ENCODE results near the gene PFKFB2.

Gene PFKFB2

DNA sequence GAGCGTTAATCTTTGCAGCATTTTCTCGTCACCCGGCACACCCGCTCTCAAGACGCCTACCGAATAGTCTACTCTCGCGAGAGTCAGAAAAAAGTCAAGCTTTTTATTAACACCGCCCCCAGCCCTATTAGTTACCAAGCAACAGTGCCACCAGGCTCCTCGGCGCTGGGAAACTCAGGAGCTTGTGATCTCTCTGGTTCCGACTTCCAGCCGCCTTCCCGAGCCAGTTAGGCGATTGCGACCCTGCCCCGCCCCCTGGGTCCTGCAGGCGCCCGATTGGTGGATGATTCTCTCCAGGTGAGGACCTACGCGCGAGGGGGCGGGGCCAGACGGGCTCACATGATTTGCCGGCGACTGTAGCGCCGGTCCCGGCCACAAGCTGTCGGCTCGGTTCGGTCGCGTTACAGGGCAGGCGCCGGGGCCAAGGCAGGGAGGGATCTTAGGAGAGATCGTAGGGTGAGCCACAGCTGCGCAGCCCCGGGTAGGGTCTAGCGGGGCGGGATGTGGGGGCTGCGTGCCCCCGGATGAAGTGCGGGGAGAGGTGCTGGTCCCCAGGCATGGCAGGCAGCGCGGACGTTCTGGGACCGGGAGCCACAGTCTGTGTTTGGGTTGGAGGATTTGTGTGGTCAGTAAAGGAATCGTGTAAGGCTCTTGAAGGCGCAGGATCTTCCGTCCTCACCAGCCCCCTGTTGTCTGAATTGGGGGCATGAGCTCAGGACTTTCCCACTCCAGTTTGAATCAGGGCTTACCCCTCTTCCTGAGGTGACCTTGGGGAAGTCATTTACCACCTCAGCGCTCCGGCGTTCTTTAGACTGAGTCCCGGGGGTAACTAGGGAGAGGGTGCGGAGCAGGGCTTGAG lies at the start of gene PFKFB2:
PFKFB2 (plus strand) TSS at position 365 of the 859 bp plus-strand sequence. CDS start 1,443 bp downstream, outside the sequence.
- DNase-seq = peak; percentile 94 to 95

DNA sequence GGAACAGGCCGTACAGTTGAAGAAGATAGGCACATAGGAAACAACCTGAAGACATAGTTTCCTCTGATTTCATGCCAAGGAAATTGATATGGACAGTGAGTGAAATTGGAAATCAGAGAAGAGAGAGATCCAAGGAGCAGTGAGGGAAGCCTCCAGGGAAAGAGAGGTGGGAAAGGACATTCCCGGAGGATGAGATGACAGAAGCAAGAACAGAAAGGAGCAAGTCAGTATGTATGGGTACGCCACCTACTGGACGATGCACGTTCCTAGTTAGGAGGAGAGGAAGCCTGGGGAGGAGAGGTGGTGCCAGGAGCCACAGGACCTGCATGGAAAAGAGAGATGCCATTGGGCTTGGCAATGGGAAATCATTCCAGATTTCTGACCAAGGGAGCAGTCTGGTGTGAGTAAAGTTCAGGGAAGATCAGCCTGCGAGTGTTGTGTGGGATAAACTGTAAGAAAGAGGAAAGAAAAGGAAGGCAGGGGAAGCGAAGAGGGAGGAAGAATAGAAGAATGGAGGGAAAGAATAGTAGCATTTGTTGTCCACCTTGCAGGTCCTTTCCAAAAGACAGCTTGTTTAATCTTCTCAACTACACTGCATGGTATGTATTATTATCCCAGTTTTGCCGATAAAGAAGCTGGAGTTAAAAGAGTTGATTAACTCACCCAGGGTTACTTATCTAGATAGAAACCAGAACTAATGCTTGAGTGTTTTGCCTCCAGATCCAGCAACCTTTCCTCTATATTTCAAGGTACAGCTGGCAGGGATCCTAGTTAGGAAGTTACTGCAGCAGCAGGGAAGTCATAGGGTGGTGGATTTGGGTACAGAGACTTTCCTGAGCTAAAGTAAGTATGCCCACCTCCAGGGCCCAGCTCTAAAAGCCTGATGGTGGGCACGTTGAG lies 47.9 kb upstream of the PFKFB2 start:
- DNase-seq = peak; percentile 21 to 23

DNA sequence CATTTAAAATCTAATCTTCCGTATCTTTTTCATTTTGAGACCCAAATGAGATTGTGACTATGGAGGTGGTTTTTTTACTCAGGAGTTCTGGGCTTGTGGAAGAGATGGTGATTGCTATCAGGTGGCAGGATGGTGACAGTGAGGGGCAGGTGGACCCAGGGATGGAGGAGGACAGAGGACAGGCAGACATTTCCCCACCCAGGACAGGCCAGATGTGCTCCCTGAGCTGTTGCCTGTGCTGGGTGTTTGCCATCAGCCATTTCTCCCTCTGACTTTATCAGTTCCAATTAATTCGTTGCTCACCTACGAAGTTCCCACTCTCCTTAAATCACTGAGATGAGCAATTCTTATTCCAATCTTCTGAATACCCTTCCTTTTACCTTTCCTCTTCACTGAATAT lies 47.0 kb upstream of the PFKFB2 start:
- DNase-seq = no peak

DNA sequence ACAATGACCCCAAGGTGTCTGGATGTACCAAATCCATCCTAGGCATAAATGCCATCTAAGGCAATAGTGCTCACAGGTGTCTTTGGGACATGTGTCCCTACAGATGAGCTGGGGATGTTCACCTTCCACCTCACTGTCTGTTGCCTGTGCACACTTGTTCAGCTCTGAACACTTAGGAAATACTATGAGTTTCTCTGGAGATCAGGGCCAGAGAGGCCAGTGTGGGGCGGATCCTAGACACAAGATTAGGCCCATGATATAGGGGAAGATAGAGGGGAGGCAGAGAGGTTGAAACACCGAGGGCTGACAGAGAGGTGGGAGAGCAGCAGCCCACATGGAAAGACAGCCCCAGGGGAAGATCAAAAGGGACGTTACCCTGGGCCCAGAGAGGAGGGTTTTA lies 46.2 kb upstream of the PFKFB2 start:
- DNase-seq = no peak

DNA sequence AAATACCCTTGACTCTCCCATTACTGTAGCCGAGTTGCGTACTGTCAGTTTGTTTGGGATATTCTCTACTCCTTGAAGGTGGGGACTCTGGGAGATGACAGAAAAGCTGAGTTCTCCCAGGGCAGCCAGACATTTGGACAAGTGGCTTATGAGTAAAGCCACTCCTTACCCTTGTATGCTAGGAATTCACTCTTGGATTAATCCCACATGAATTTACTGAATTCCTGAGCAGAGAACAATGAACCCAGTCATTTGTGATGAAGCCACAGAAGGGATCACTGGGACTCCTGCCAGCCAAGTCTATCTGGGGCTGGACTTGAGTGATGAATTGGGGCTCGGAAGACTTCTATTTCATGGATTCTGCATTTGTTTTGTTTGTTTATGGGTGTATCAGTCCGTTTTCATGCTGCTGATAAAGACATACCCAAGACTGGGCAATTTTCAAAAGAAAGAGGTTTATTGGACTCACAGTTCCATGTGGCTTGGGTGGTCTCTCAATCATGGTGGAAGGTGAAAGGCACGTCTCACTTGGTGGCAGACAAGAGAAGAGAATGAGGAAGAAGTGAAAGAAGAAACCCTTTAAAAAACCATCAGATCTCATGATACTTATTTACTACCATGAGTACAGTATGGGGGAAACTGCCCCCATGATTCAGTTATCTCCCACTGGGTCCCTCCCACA lies 45.6 kb upstream of the PFKFB2 start:
- DNase-seq = no peak

DNA sequence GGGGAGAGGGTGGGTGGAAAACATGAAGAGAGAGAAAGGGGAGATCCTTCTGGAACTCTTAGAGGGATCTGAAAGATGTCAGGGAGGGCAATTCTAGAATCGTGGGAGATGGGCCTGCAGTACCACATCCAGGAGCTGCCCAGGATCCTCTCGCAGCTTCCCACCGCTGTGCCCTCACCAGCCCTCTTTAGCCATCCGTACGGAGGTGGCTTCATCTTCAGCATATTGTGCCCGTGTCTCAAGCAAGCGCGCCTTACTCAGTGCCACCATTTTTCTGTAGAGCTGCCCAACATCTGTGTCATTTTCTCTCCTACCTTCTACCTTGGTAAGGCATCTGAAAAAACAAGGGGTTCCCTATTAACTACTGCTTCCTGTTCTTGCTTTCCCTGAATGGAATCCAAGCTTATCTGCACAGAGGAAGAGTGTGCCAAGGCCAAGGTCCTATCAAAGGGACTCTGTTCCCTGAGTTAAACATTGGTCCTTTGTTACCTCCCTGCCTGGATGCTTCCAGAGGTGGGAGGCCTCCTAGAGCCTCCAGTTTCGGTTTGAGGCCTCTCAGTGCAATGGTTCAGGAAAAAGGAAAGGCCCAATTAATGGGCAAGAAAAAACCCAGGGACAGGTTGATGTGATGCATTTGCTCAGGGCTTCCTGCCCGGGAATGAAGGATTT lies 43.8 kb upstream of the PFKFB2 start:
- DNase-seq = no peak

DNA sequence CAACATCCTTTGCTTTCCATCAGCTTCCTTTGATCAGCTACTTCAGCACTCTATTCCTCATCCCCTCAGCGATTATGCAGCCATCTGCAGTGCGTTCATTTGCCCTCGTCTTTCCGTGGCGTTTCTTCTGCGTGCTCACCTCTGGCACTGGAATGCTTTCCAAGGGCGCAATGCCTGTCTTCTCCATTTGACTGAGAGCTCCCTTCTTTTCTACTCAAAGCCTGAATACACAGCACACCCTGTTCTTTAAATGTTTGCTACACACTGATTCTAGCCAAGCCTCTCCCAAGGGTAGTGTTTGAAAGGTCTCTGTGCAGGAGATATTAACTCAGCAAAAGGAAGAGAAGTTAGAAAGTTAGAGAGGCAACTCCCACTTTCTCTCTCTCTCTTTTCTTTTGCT lies 43.1 kb upstream of the PFKFB2 start:
- DNase-seq = no peak

DNA sequence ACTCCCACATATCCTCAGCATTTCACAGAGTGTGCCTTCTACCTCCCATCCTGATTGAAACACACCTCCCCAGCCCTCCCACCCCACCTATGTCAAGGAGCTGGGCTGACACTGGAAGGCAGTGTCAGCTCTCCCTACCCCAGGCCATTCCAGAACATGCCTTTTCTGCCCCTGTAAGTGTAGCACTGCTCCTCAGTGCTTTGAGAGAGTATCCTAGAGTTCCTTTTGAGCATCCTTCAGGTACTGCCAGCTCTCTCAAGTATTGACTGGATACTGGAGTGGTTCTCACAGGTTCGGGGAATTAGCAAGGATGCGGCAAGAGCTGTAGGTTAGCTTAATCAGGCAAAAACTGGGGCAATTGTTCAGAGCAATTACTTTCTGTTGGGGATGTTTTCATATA lies 42.3 kb upstream of the PFKFB2 start:
- DNase-seq = no peak

DNA sequence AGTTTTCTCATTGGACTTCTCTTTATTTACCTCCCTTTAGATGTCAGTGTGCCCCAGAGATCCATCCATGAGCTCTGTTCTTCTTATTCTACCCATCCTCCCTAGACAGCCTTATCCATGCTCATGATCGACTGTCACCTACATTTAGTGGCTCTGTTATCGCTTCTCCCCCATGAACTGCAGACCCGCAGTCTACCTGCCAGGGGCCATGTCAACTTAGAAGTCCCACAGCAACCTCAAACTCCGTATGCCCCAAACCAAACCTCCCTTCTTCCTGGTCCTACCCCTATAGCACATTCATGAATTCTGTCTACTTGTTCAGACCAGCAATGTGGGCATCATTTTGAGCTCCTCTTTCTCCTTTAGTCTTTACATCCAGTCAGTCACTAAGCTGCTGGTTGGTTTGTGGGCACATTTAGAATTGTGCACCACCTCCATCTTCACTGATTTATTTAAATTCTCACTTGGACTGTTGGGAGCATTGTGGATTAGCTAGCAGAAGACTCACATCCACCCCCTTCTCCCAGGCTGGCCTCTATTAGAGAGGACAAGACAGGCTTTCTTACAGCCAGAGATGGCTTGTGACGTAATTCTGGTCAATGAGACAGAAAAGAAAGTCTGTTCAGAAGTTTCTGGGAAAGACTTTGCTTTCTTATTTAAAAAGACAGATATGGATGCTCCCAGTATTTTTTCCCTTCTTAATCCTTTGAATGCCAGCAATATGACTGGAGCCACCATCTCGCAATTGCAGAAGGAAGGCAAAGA lies 39.6 kb upstream of the PFKFB2 start:
- DNase-seq = no peak

DNA sequence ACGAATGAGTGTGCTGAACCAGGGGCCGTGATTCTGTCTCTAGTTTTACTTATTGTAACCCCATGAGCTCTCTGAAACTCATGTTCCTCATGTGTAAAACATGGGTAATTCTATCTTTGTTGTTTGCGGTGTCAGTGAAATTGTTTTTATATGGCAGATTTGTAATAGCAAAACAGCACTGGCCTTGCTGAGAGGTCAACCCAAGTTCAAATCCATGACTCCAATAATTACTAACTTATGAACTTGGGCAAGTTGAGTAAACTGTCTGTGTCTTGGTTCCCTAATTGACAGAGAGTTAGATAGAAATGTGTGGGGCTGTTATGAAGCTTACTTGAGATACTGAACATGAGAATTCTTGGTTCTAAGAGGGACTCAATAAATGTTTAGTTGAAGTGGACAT lies 38.3 kb upstream of the PFKFB2 start:
- no peak for DNase-seq

DNA sequence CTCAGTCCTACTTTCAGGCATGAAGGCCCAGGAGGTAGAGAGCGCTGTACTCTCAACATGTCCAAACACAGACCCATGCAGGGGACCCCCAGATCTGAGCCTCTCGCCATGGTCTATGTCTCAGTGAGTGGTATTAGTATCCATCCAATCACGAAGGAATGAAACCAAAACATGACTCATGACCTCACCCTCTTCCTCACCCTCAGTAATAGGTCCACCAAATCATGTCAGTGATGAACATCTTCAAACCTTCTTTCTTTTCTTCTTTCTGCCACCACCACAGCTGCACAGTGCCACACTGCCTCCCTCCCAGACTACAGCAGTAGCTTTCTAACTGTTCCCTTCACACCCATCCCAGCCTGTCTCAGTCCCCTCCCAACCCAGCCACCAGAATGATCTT lies 37.3 kb upstream of the PFKFB2 start:
- no peak for DNase-seq

DNA sequence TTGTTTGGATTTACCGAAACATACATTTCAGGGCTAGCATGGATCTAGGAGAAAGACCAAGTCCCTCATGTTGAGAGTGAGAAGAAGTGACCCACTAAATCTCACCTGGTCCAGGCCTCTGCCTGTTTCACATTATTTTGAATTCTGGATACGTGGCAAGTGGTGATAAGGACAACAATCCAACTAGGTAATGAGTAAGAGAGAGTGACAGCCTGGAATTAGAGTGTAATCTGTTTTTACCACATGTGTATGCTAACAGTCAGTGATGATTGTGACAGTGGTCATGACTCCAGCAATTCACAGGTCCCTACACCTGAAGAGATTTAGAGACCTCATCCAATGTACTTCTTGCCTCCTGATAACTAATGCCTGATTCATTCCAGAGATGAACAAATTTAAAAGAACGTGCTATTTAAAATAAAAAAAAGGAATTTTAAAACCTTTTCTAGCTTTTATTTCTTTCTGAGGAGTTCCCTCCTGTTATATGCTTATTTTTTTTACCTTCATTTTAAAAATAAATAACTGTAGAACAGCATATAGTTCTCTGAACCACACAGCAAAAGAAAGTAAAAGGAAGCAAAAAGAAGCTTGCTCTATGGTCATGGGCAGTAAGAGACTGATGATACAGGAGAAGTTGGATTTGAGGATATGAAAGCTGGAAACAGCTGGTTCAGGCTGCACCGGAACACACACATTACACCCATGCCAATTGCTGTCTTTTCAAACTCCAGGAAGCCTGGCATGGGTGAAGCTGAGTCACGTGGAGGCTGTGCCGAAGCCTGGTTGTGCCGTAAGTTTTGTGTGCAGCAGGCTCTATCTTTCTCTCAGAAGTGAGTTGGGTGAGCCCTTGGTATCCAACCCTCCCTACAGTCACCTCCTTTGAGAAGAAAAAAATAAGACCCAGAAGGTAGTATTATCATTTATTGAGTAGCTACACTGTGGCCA lies 35.2 kb upstream of the PFKFB2 start:
- no peak for DNase-seq

DNA sequence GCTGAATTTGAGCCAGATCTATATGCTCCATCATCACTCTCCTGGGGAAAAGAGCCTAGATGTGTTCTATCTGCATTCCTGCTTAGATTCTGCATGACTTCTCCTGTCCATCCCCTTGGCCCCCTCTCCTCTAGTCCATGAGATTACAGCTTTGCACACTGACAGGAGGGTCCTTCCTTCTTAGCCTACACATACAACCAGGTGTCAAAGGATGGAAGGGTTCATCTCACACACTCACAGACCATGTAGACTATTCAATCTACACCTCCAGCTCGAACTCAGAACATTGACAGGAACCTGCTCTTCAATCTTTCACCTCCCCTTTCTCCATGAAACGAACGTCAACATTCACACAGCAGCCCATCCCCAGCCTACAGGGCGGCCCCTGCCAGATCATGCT lies 34.4 kb upstream of the PFKFB2 start:
- DNase-seq = no peak

DNA sequence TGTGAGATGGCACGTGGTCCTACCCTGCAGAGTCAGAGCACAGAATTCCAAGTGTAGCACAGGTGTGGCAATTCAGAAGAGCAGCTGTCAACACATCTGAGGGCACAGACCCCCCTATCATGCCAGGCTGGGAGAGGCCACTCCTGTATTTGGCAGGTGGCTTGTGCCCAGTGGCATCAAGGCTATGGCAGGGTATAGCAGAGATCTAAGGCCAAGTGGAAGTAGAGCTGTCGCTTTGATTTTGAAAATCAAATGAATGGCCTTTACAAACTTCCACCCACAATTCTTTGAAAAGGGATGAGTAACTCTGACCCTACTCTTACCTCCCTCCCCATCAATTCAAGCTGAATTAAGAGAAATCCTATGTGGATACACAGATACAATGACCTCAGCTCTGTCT lies 33.9 kb upstream of the PFKFB2 start:
- no peak for DNase-seq

DNA sequence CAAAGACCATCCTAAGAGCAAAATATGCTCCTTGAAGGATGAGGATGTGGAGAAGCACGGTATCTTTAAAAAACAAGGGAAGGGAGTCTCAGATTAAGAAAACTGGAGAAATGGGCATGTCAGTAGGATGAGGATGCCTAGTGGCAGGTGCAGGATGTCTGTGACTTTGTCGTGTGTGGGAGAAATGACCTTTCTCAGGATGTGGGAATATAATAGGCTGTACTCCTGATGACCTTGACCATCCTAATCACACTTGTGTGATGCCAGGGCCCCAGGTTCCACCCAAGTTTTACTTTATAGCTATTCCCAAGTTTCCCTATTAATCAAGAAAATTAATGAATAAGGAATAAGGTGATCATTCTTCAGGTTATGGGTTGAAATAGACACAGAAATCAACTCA lies 33.4 kb upstream of the PFKFB2 start:
- DNase-seq = no peak

DNA sequence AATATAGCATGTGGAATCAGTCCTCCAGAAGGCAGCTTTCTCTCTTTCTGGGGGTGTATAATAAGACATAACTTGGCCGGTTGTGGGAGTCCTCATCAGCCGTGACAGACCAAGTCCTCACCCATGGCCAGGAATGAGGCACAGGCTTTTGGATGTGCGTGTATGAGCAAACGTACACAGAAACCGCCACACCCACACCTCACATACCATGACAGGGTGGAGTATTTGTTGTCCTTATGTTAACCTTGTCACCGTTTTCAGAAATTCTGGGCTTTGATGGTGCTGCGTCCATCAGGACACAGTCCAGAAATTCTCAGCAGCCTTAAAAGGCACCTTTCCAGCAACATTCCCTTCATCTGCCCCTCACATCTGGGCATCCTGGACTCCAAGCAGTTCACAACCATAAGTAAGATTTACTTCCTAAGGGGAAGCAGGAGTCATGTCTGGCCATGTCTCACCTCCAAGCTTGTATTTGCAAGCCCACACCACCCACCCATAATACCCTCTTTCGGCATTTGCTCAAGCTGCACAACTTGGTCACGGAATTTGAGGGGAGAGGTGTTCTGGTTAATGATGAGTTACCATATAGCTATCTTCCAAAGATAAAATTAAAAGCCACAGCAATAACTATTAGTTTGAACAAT lies 32.9 kb upstream of the PFKFB2 start:
- DNase-seq = no peak

DNA sequence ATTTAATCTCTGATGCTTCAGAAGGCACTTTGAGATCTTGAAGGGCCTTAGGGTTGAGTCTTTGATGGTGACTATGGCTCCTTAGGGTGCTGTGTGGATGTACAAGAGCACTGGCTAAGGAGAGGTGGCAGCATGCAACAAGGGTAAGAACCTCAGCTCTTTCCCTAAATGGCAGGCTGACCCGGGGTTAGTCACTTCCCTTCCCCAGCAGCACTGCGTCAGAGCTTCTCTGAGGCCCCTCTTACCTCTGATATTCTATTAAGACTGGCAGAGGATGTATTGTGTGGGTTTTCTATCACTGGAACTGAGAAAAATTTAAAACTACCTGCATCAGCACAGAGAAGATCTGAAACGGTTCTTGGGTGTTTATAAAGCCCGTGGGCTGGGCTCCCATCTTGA lies 32.4 kb upstream of the PFKFB2 start:
- DNase-seq = no peak

DNA sequence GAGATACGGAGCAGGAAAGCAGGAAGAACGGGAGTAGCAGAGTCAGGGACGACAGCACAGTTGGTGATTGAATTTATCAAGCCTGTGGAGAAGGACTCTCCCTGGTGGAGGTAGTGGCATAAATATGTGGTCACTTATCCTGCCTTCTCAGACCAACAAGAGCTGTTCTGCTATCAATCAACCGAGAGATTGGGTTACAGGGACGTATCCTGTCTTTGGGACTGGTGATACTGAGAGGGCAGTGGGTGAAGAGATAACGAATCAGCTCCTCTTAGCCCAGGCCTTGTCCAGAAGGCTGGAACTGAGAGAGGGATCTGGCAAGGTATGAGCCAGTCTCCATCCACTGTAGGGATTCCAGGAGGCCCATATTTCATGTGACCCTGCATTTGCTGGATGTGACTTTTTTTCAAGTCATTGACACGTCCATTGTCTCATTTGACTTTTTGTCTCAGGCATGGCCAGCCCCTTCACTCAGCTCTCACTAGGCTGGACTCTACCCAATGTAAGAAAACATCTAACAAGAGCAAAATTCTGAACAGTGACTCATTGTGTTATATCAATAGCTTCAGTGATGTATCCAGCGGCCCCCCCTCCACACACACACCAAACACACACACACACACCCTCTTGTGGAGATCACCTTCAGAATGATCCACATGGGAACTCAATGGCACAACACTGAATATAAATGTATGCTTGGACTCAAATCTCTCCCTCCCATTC lies 31.8 kb upstream of the PFKFB2 start:
- no peak for DNase-seq

DNA sequence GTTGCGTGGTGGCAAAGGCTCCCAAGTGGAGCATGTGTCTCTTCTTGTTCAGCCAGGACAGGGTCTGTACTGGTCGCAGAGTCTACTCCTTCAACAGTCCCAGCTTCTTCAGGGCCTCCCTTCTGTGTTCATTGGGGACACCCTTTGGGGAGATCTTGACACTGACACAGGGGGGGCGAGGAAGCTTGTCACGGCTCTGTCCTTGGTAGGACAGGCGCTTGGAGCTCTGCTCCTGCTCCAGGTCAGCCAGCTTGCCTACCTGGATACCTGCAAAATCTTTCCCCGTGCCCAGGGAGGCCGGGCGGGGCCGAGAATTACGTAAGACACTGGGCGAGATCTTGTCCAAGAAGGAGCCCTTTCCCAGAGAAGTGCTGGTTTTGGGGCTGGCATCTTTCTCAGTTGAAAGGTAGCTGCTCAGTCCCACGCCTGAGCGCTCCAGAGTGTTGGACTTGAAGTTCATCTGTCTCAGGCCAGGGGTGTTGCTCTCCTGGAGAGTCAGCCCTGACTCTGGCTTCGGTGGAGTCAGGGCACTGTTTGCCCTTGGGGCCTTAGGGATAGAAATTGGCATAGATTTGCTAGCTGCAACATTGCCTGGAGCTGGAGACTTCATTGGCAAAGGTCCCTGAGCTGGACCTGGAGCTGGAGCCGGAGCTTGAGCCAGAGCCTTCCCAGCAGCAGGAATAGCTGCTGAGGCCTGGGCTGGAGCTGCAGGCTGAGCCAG lies 31.0 kb upstream of the PFKFB2 start:
- no peak for DNase-seq
